IMR-90 (cell line): ENCODE results near the gene TRAPPC8. TPM values are rescaled to one million over a fixed set of nuclear protein-coding genes. Genes with fewer than 3 reads are reported as not detected.
"Not testable (repeated sequence)": the region's sequence is repeated elsewhere in the genome, so short reads cannot be mapped to it uniquely, and the experiment has no call there.

Experiments
- ATAC-seq: fragments of 200-7000 bp; cut with Tn5 transposase; 2 replicates; pipeline ENCODE4 v1.9.1; 2020; ENCODE audit warnings: low read depth, mild to moderate bottlenecking, moderate library complexity
- BruUV-seq: library from RNA; stranded (reverse); fragments of 400-500 nt; replicated peaks from 2 replicates; lab custom pipeline; 2021; lab: Mats Ljungman, UMichigan
- CTCF ChIA-PET: fragments of 300-600 bp; formaldehyde crosslinking; extraction: SDS; loops from one replicate; lab custom pipeline; 2021; ENCODE audit warnings: antibody characterized with exemption; lab: Yijun Ruan, JAX
- POLR2A ChIA-PET: fragments of 300-600 bp; sonication (Branson Sonifier 250); formaldehyde crosslinking; loops from one replicate; lab custom pipeline; 2022; ENCODE audit warnings: antibody characterized with exemption; ENCODE audit not compliant: unreplicated experiment; lab: Charles Lee
- DNase-seq: peaks from one replicate; pipeline ENCODE4 v3.0.0; 2013
- H2AFZ ChIP-seq: replicated peaks from 2 replicates; pipeline ENCODE3; 2013; ENCODE audit warnings: low read length, mild to moderate bottlenecking; ENCODE audit not compliant: poor library complexity
- H2AK5ac ChIP-seq: 2 replicates; pipeline ENCODE4 v1.6.1; 2013; ENCODE audit warnings: low read depth, low read length, inconsistent platforms
- H2AK9ac ChIP-seq: replicated peaks from 2 replicates; pipeline ENCODE3; 2013; ENCODE audit warnings: mild to moderate bottlenecking, low read depth, low read length, moderate library complexity; ENCODE audit not compliant: poor library complexity
- H2BK120ac ChIP-seq: 2 replicates; pipeline ENCODE4 v1.6.1; 2013; ENCODE audit warnings: low read depth, low read length, inconsistent platforms
- H2BK15ac ChIP-seq: 3 replicates; pipeline ENCODE4 v1.6.1; 2013; ENCODE audit warnings: low read depth, low read length, inconsistent platforms
- H2BK20ac ChIP-seq: 2 replicates; pipeline ENCODE4 v1.6.1; 2013; ENCODE audit warnings: low read depth, mild to moderate bottlenecking, inconsistent platforms, low read length, moderate library complexity
- H2BK5ac ChIP-seq: 2 replicates; pipeline ENCODE4 v1.6.1; 2013; ENCODE audit warnings: mild to moderate bottlenecking, low read depth, low read length, inconsistent platforms; ENCODE audit not compliant: poor library complexity, severe bottlenecking
- H3K14ac ChIP-seq: replicated peaks from 2 replicates; pipeline ENCODE4 v1.6.1; 2013; ENCODE audit warnings: low read depth, low read length, inconsistent platforms
- H3K18ac ChIP-seq: 2 replicates; pipeline ENCODE4 v1.6.1; 2013; ENCODE audit warnings: low read depth, low read length, control low read depth
- H3K23ac ChIP-seq: 2 replicates; pipeline ENCODE4 v1.6.1; 2013; ENCODE audit warnings: low read depth, low read length, inconsistent platforms
- H3K27ac ChIP-seq: 2 replicates; pipeline ENCODE4 v1.5.1; 2013; ENCODE audit warnings: mild to moderate bottlenecking, control low read depth, low read length; ENCODE audit not compliant: insufficient read depth
- H3K27me3 ChIP-seq: 2 replicates; pipeline ENCODE4 v1.6.1; 2013; ENCODE audit warnings: low read length; ENCODE audit not compliant: control insufficient read depth, insufficient read depth
- H3K36me3 ChIP-seq: 2 replicates; pipeline ENCODE4 v1.6.1; 2013; ENCODE audit warnings: low read length, mixed read lengths; ENCODE audit not compliant: control insufficient read depth, insufficient read depth
- H3K4ac ChIP-seq: 2 replicates; pipeline ENCODE4 v1.6.1; 2013; ENCODE audit warnings: low read depth, low read length, inconsistent platforms
- H3K4me1 ChIP-seq: 2 replicates; pipeline ENCODE4 v1.6.1; 2013; ENCODE audit warnings: low read length, mixed read lengths; ENCODE audit not compliant: control insufficient read depth, insufficient read depth
- H3K4me2 ChIP-seq: 2 replicates; pipeline ENCODE4 v1.6.1; 2013; ENCODE audit warnings: low read depth, mild to moderate bottlenecking, control low read depth, low read length, moderate library complexity
- H3K4me3 ChIP-seq: 2 replicates; pipeline ENCODE4 v1.5.1; 2013; ENCODE audit warnings: low read depth, mild to moderate bottlenecking, control low read depth, low read length, moderate library complexity; ENCODE audit not compliant: insufficient read depth
- H3K56ac ChIP-seq: 2 replicates; pipeline ENCODE4 v1.6.1; 2013; ENCODE audit warnings: low read length, inconsistent platforms; ENCODE audit not compliant: insufficient read depth; ENCODE audit errors: extremely low read depth
- H3K79me1 ChIP-seq, 2 experiments: 2 replicates each; pipeline ENCODE4 v1.6.1; 2013; ENCODE audit warnings: low read length in 2 of 2, inconsistent platforms in 1 of 2, low read depth in 1 of 2
- H3K9ac ChIP-seq: 2 replicates; pipeline ENCODE4 v1.6.1; 2013; ENCODE audit warnings: low read depth, low read length, control low read depth
- H3K9me1 ChIP-seq: 2 replicates; pipeline ENCODE4 v1.6.1; 2013; ENCODE audit warnings: low read length, inconsistent platforms; ENCODE audit not compliant: insufficient read depth
- H3K9me3 ChIP-seq: 2 replicates; pipeline ENCODE4 v1.6.1; 2013; ENCODE audit warnings: low read length; ENCODE audit not compliant: control insufficient read depth, insufficient read depth
- H4K20me1 ChIP-seq: 2 replicates; pipeline ENCODE4 v1.6.1; 2013; ENCODE audit warnings: low read length, inconsistent platforms; ENCODE audit not compliant: insufficient read depth
- H4K5ac ChIP-seq: 2 replicates; pipeline ENCODE4 v1.6.1; 2013; ENCODE audit warnings: mild to moderate bottlenecking, low read depth, low read length, control low read depth
- H4K8ac ChIP-seq, 2 experiments: 2 replicates each; pipeline ENCODE4 v1.6.1; 2013; ENCODE audit warnings: low read depth in 2 of 2, low read length in 2 of 2, control low read depth in 1 of 2, inconsistent platforms in 1 of 2
- H4K91ac ChIP-seq: 2 replicates; pipeline ENCODE4 v1.6.1; 2013; ENCODE audit warnings: low read depth, low read length, inconsistent platforms; ENCODE audit not compliant: insufficient read depth
- WGBS, 2 experiments: methylation state at CpG; one replicate each; pipeline versions ENCODE4 v1.1.5 to v1.1.7; 2013; ENCODE audit warnings: missing lambda C conversion rate in 2 of 2; ENCODE audit not compliant: insufficient read length in 1 of 2; ENCODE audit errors: extremely low coverage in 2 of 2; 5-methylcytosine and 5-hydroxymethylcytosine counted together
- dilution Hi-C: fragments of 300-500 bp; cut with HindIII; formaldehyde crosslinking; loops from one replicate; pipeline ENCODE4 v1.14.3; 2018; ENCODE audit warnings: low sequenced_read_pairs; ENCODE audit not compliant: unreplicated experiment
- in situ Hi-C: fragments of 300-500 bp; cut with MboI; formaldehyde crosslinking; loops from 3 replicates; pipeline ENCODE4 v1.14.3; 2019; ENCODE audit warnings: low sequenced_read_pairs, inconsistent platforms, mixed read lengths
- intact Hi-C: fragments of 100-400 bp; cut with micrococcal nuclease; formaldehyde crosslinking; loops from 2 replicates; pipeline ENCODE4 v1.10.0; 2022
- polyA plus RNA-seq, 3 experiments: library from polyadenylated mRNA; depleted of rRNA; stranded (reverse); fragments of >200 nt; gene quantifications; 2 replicates each; pipeline ENCODE4 v1.2.3, GENCODE V29; 2012; ENCODE audit warnings: low replicate concordance in 1 of 3
- total RNA-seq: library from RNA; depleted of rRNA; stranded (reverse); fragments of >200 nt; gene quantifications from 2 replicates; pipeline ENCODE4 v1.2.3, GENCODE V29; 2012

TRAPPC8 gene
- total and polyA plus RNA-seq, 2 of the 4 experiments (the other 2 are of a cell fraction): 21.8 to 54.3 TPM

GRCh38 chr18:31809049-31809448 is 133.9 kb downstream of the TRAPPC8 start:
- H2BK20ac ChIP-seq, H3K18ac ChIP-seq, H3K4me2 ChIP-seq, H3K4ac ChIP-seq, intact Hi-C loops, dilution Hi-C loops, H2AFZ ChIP-seq, H3K9me1 ChIP-seq, H2AK5ac ChIP-seq, DNase-seq, H3K36me3 ChIP-seq, H3K27ac ChIP-seq, H3K79me1 ChIP-seq, H3K4me1 ChIP-seq, ATAC-seq, H3K23ac ChIP-seq, H2BK5ac ChIP-seq, H3K14ac ChIP-seq, H2BK120ac ChIP-seq, POLR2A ChIA-PET, H3K27me3 ChIP-seq, H4K5ac ChIP-seq, H4K91ac ChIP-seq, H3K9me3 ChIP-seq, H2BK15ac ChIP-seq, H3K9ac ChIP-seq, CTCF ChIA-PET, H3K56ac ChIP-seq, H2AK9ac ChIP-seq, BruUV-seq, H4K8ac ChIP-seq, H3K4me3 ChIP-seq, H4K20me1 ChIP-seq: not testable (repeated sequence)
- in situ Hi-C loops: loop anchor here (25.0 kb wide), 1 partner anchor 247 kb away; no protein-coding TSS in a partner anchor
- WGBS, 2 experiments: no CpG with 5 or more reads among the region's 4 CpGs
